A549 (cell line): ENCODE data around the gene FGR. TPM values are rescaled to one million over a fixed set of nuclear protein-coding genes. Genes with fewer than 3 reads are reported as not detected.

Experiments used
- ATAC-seq, 2 experiments: fragments of 200-7000 bp in 1 of 2; fragments of >200 bp in 1 of 2; cut with Nextera tagmentation in 1 of 2; cut with Tn5 transposase in 1 of 2; 3 replicates each; pipeline versions ENCODE4 v1.8.0 to v1.9.1; 2018 to 2020; ENCODE audit warnings: mild to moderate bottlenecking in 1 of 2, moderate library complexity in 1 of 2
- CTCF ChIA-PET: fragments of 300-600 bp; sonication (Branson Sonifier 250); formaldehyde crosslinking; extraction: SDS; loops from one replicate; lab custom pipeline; 2021; ENCODE audit warnings: antibody characterized with exemption, inconsistent platforms; lab: Yijun Ruan, JAX
- POLR2A ChIA-PET: fragments of 350-600 bp; formaldehyde crosslinking; extraction: SDS; loops from one replicate; lab custom pipeline; 2021; ENCODE audit warnings: antibody characterized with exemption, inconsistent platforms; lab: Yijun Ruan, JAX
- DNase-seq, 2 experiments: peaks; one replicate each; pipeline versions ENCODE4 v3.0.0 to v3.0.0-alpha.2; 2011 to 2016; ENCODE audit warnings: low read depth in 1 of 2, low spot score in 1 of 2
- FAIRE-seq: peaks from 2 replicates; lab custom pipeline; 2011; peaks lifted over from hg19 to GRCh38; lab: Jason Lieb, UNC
- H3K27ac ChIP-seq, 2 experiments: fragments of >200 bp; sonication (Bioruptor Twin); formaldehyde crosslinking; 3 replicates each; pipeline ENCODE4 v1.5.1; 2016 to 2017
- H3K4me1 ChIP-seq: fragments of >200 bp; sonication (Bioruptor Twin); formaldehyde crosslinking; 3 replicates; pipeline ENCODE4 v1.6.1; 2016
- H3K4me2 ChIP-seq: fragments of >200 bp; sonication (Bioruptor Twin); formaldehyde crosslinking; 3 replicates; pipeline ENCODE4 v1.6.1; 2016
- H3K4me3 ChIP-seq: fragments of >200 bp; sonication (Bioruptor Twin); formaldehyde crosslinking; 3 replicates; pipeline ENCODE4 v1.5.1; 2016
- H3K9me3 ChIP-seq: fragments of >200 bp; sonication (Bioruptor Twin); formaldehyde crosslinking; 3 replicates; pipeline ENCODE4 v1.6.1; 2016
- BHLHE40 ChIP-seq: IDR thresholded peaks from 2 replicates; pipeline ENCODE4 v1.6.1; 2012; ENCODE audit warnings: low read depth, low read length, inconsistent platforms
- CEBPB ChIP-seq, 2 experiments: fragments of >200 bp in 1 of 2; sonication (Bioruptor Twin) in 1 of 2; formaldehyde crosslinking in 1 of 2; IDR thresholded peaks; 2 replicates each; pipeline ENCODE4 v1.6.1; 2012 to 2016
- EHF ChIP-seq: fragments of 250-450 bp; sonication (Bioruptor Pico); IDR thresholded peaks from 2 replicates; pipeline ENCODE4 v1.5.0; 2020; ENCODE audit warnings: mild to moderate bottlenecking
- FOSB ChIP-seq: fragments of 250-450 bp; sonication (Bioruptor Pico); IDR thresholded peaks from 2 replicates; pipeline ENCODE4 v1.5.0; 2020; ENCODE audit warnings: mild to moderate bottlenecking, moderate library complexity
- FOSL2 ChIP-seq, 2 experiments: fragments of 450-650 bp in 1 of 2; fragments of >200 bp in 1 of 2; sonication (Bioruptor Twin) in 1 of 2; formaldehyde crosslinking; IDR thresholded peaks; 2 replicates each; pipeline versions ENCODE4 v1.5.0 to v1.6.1; 2016 to 2020; ENCODE audit warnings: mild to moderate bottlenecking in 1 of 2, moderate library complexity in 1 of 2
- FOXS1 ChIP-seq: fragments of 250-450 bp; sonication (Bioruptor Pico); IDR thresholded peaks from 2 replicates; pipeline ENCODE4 v1.5.0; 2020; ENCODE audit warnings: mild to moderate bottlenecking, moderate library complexity
- GATA3 ChIP-seq: IDR thresholded peaks from 2 replicates; pipeline ENCODE4 v1.6.1; 2012; ENCODE audit warnings: borderline replicate concordance
- HES2 ChIP-seq: fragments of >200 bp; sonication (Bioruptor Twin); formaldehyde crosslinking; IDR thresholded peaks from 2 replicates; pipeline ENCODE4 v1.6.1; 2016
- HOXA7 ChIP-seq: fragments of 250-450 bp; sonication (Bioruptor Pico); IDR thresholded peaks from 2 replicates; pipeline ENCODE4 v1.5.0; 2020; ENCODE audit warnings: mild to moderate bottlenecking, moderate library complexity
- HOXB13 ChIP-seq: fragments of 250-450 bp; sonication (Bioruptor Pico); IDR thresholded peaks from 2 replicates; pipeline ENCODE4 v1.5.0; 2020; ENCODE audit warnings: low read depth, mild to moderate bottlenecking, moderate library complexity
- JUN ChIP-seq, 2 experiments: fragments of >200 bp; sonication (Bioruptor Twin); formaldehyde crosslinking; IDR thresholded peaks; 2 replicates in 1 of 2; 3 replicates in 1 of 2; pipeline ENCODE4 v1.6.1; 2016 to 2017
- KDM1A ChIP-seq: fragments of 200-600 bp; sonication (generic); IDR thresholded peaks from 2 replicates; pipeline ENCODE4 v1.6.1; 2016; ENCODE audit warnings: low read depth, mild to moderate bottlenecking
- KDM5A ChIP-seq: fragments of 200-600 bp; sonication (generic); IDR thresholded peaks from 2 replicates; pipeline ENCODE4 v1.6.1; 2016; ENCODE audit warnings: antibody characterized with exemption, mild to moderate bottlenecking
- PBX3 ChIP-seq: IDR thresholded peaks from 2 replicates; pipeline ENCODE4 v1.6.1; 2012
- PHF8 ChIP-seq: fragments of 200-600 bp; sonication (generic); IDR thresholded peaks from 2 replicates; pipeline ENCODE4 v1.6.1; 2016; ENCODE audit warnings: low read depth, mild to moderate bottlenecking, antibody characterized with exemption, moderate library complexity, borderline replicate concordance
- RAD21 ChIP-seq, 2 experiments: fragments of >200 bp in 1 of 2; sonication (Bioruptor Twin) in 1 of 2; formaldehyde crosslinking in 1 of 2; IDR thresholded peaks in 1 of 2; conservative IDR thresholded peaks in 1 of 2; 2 replicates in 1 of 2; 3 replicates in 1 of 2; pipeline ENCODE4 v1.6.1; 2012 to 2018; ENCODE audit warnings: inconsistent platforms in 1 of 2
- RARB ChIP-seq: fragments of 250-450 bp; sonication (Bioruptor Pico); IDR thresholded peaks from 2 replicates; pipeline ENCODE4 v1.8.0; 2021; ENCODE audit warnings: mild to moderate bottlenecking, moderate library complexity
- RCOR1 ChIP-seq: fragments of 150-350 bp; IDR thresholded peaks from 2 replicates; pipeline ENCODE4 v1.6.1; 2014; ENCODE audit warnings: antibody characterized with exemption, low read length, low read depth
- RNF2 ChIP-seq: fragments of 200-600 bp; sonication (generic); IDR thresholded peaks from 2 replicates; pipeline ENCODE4 v1.6.1; 2016; ENCODE audit warnings: low read depth, mild to moderate bottlenecking, antibody characterized with exemption, moderate library complexity, borderline replicate concordance
- SREBF2 ChIP-seq: fragments of 450-650 bp; IDR thresholded peaks from 2 replicates; pipeline ENCODE4 v1.6.1; 2014; ENCODE audit warnings: mild to moderate bottlenecking, moderate library complexity
- WGBS: methylation state at CpG from one replicate; pipeline ENCODE4 v1.1.6; 2017; ENCODE audit errors: missing lambda C conversion rate; 5-methylcytosine and 5-hydroxymethylcytosine counted together
- polyA plus RNA-seq, 4 experiments: library from polyadenylated mRNA; depleted of rRNA in 3 of 4; stranded (reverse); fragments of >200 nt; fragmentation: RNase III in 1 of 4; extraction: RNeasy Plus Mini Kit Qiagen cat#74134 plus additional on column Dnase treatment in 1 of 4; gene quantifications; 2 replicates in 3 of 4; 3 replicates in 1 of 4; pipeline ENCODE4 v1.2.3, GENCODE V29; 2011 to 2017
- TF ChIP-seq, protein P1 (sequence below): fragments of 450-650 bp; IDR thresholded peaks from 2 replicates; pipeline ENCODE4 v1.6.1; 2014; ENCODE audit warnings: antibody characterized with exemption
- TF ChIP-seq, protein P2 (sequence below): fragments of 250-450 bp; sonication (Bioruptor Pico); IDR thresholded peaks from 2 replicates; pipeline ENCODE4 v1.5.0; 2020; ENCODE audit warnings: low read depth, mild to moderate bottlenecking, moderate library complexity
- TF ChIP-seq, protein P3 (sequence below): fragments of 200-600 bp; sonication (generic); IDR thresholded peaks from 2 replicates; pipeline ENCODE4 v1.6.1; 2016; ENCODE audit warnings: antibody characterized with exemption, mild to moderate bottlenecking, moderate library complexity
- TF ChIP-seq, protein P4 (sequence below): fragments of >200 bp; sonication (Bioruptor Twin); formaldehyde crosslinking; IDR thresholded peaks from 3 replicates; pipeline ENCODE4 v1.6.1; 2016

FGR gene
- polyA plus RNA-seq, 2 of the 4 experiments (the other 2 are of a cell fraction) = not detected

- FAIRE-seq = no peak
- Histone ChIP-seq H3K27ac (no peak overlapping the region), H3K4me3 (no peak overlapping the region), H3K9me3 (no peaks in the 10 kb centered on the region), H3K4me2 (no peak overlapping the region), H3K4me1 (no peaks in the 10 kb centered on the region)
- TF ChIP-seq EHF (CRISPR knock-in tag) = no peak
- TF ChIP-seq, protein P1, sequence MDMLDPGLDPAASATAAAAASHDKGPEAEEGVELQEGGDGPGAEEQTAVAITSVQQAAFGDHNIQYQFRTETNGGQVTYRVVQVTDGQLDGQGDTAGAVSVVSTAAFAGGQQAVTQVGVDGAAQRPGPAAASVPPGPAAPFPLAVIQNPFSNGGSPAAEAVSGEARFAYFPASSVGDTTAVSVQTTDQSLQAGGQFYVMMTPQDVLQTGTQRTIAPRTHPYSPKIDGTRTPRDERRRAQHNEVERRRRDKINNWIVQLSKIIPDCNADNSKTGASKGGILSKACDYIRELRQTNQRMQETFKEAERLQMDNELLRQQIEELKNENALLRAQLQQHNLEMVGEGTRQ = no peak
- no peak for TF ChIP-seq RAD21 (conservative IDR thresholded peaks at IDR 0.05 in 1 of 2, IDR thresholded peaks at IDR 0.05 in 1 of 2)
- TF ChIP-seq PBX3 = no peak
- TF ChIP-seq KDM5A = no peak
- TF ChIP-seq FOSB (CRISPR knock-in tag) = no peak
- no peak for TF ChIP-seq RNF2
- TF ChIP-seq KDM1A = no peak
- TF ChIP-seq RCOR1 = no peak
- no peak for TF ChIP-seq GATA3
- no peak for TF ChIP-seq HES2
- TF ChIP-seq SREBF2 = no peak
- TF ChIP-seq HOXA7 (CRISPR knock-in tag) = no peak
- TF ChIP-seq, protein P2, sequence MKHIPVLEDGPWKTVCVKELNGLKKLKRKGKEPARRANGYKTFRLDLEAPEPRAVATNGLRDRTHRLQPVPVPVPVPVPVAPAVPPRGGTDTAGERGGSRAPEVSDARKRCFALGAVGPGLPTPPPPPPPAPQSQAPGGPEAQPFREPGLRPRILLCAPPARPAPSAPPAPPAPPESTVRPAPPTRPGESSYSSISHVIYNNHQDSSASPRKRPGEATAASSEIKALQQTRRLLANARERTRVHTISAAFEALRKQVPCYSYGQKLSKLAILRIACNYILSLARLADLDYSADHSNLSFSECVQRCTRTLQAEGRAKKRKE (CRISPR knock-in tag) = no peak
- no peak for TF ChIP-seq FOSL2 (IDR thresholded peaks at IDR 0.05)
- TF ChIP-seq FOSL2 (CRISPR knock-in tag; IDR thresholded peaks at IDR 0.05) = no peak
- TF ChIP-seq JUN (IDR thresholded peaks at IDR 0.05) = no peak
- no peak for TF ChIP-seq PHF8
- TF ChIP-seq FOXS1 (CRISPR knock-in tag) = no peak
- TF ChIP-seq RARB (CRISPR knock-in tag) = no peak
- ChIA-PET POLR2A (no interaction called here), CTCF (no interaction called here)
- ATAC-seq = no peak
- no peak for DNase-seq
- WGBS = 55% methylated on average over 4 of the region's 17 CpGs
Measured at GRCh38 chr1:27633640-27634176, 1.3 kb downstream of the FGR start.

DNA sequence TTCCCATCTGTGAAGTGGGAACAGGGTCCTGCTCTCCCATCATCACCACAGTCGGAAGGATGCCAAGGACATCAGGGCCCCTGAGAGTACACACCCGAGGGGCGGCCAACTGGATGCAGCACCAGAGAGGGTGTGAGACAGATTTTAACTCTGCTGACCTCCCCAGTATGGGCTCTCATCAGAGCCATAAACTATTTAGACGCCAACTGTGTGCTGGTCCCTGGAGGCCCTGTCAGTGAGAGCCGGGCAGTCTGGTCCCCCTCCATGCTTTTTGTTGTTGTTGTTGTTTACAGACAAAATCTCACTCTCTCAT lies 1.7 kb downstream of the FGR start:
- WGBS = 72% methylated on average over 2 of the region's 5 CpGs
- POLR2A ChIA-PET = no interaction called here
- Histone ChIP-seq H3K27ac (no peak overlapping the region), H3K4me2 (no peak overlapping the region), H3K4me1 (no peaks in the 10 kb centered on the region), H3K4me3 (no peak overlapping the region), H3K9me3 (no peaks in the 10 kb centered on the region)
- FAIRE-seq (no peak), DNase-seq (no peak), ATAC-seq (no peak)
- CTCF ChIA-PET = no interaction called here
- no peak for TF ChIP-seq FOSB (CRISPR knock-in tag)
- TF ChIP-seq HOXA7 (CRISPR knock-in tag) = no peak

- CTCF ChIA-PET = interaction anchor here (0.6 to 1.1 kb wide), 2 partner anchors 76 to 108 kb away, joined by 3 to 5 read pairs; no protein-coding TSS in a partner anchor
- Histone ChIP-seq H3K9me3 (no peaks in the 10 kb centered on the region), H3K4me2 (no peak overlapping the region)
- ATAC-seq = no peak
- TF ChIP-seq, protein P3, sequence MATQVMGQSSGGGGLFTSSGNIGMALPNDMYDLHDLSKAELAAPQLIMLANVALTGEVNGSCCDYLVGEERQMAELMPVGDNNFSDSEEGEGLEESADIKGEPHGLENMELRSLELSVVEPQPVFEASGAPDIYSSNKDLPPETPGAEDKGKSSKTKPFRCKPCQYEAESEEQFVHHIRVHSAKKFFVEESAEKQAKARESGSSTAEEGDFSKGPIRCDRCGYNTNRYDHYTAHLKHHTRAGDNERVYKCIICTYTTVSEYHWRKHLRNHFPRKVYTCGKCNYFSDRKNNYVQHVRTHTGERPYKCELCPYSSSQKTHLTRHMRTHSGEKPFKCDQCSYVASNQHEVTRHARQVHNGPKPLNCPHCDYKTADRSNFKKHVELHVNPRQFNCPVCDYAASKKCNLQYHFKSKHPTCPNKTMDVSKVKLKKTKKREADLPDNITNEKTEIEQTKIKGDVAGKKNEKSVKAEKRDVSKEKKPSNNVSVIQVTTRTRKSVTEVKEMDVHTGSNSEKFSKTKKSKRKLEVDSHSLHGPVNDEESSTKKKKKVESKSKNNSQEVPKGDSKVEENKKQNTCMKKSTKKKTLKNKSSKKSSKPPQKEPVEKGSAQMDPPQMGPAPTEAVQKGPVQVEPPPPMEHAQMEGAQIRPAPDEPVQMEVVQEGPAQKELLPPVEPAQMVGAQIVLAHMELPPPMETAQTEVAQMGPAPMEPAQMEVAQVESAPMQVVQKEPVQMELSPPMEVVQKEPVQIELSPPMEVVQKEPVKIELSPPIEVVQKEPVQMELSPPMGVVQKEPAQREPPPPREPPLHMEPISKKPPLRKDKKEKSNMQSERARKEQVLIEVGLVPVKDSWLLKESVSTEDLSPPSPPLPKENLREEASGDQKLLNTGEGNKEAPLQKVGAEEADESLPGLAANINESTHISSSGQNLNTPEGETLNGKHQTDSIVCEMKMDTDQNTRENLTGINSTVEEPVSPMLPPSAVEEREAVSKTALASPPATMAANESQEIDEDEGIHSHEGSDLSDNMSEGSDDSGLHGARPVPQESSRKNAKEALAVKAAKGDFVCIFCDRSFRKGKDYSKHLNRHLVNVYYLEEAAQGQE = no peak
- TF ChIP-seq KDM1A = no peak
- no peak for TF ChIP-seq CEBPB (IDR thresholded peaks at IDR 0.05)
- TF ChIP-seq HOXB13 (CRISPR knock-in tag) = no peak
- TF ChIP-seq, protein P4, sequence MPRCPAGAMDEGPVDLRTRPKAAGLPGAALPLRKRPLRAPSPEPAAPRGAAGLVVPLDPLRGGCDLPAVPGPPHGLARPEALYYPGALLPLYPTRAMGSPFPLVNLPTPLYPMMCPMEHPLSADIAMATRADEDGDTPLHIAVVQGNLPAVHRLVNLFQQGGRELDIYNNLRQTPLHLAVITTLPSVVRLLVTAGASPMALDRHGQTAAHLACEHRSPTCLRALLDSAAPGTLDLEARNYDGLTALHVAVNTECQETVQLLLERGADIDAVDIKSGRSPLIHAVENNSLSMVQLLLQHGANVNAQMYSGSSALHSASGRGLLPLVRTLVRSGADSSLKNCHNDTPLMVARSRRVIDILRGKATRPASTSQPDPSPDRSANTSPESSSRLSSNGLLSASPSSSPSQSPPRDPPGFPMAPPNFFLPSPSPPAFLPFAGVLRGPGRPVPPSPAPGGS = no peak
- TF ChIP-seq RNF2 = no peak
- no peak for TF ChIP-seq BHLHE40
- TF ChIP-seq, all 56 proteins: peak for 0
- no peak for DNase-seq
- no peaks in the 10 kb centered on the region for H3K4me1 ChIP-seq
- no peak overlapping the region for H3K27ac ChIP-seq
- 65% methylated on average over 7 of the region's 14 CpGs for WGBS
- H3K4me3 ChIP-seq = no peak overlapping the region
- FAIRE-seq = no peak
- POLR2A ChIA-PET = no interaction called here
Measured at GRCh38 chr1:27632387-27633297, 2.3 kb downstream of the FGR start.
